ENCODE measurements around the gene HSD17B14. TPM values are rescaled to one million over a fixed set of nuclear protein-coding genes. Genes with fewer than 3 reads are reported as not detected.

HSD17B14 gene
- total and polyA plus RNA-seq, 9 of the 15 experiments (the other 6 are each of a cell fraction or from before 2014, with no cell fraction given), result 0.16 TPM; not detected in 8

DNA sequence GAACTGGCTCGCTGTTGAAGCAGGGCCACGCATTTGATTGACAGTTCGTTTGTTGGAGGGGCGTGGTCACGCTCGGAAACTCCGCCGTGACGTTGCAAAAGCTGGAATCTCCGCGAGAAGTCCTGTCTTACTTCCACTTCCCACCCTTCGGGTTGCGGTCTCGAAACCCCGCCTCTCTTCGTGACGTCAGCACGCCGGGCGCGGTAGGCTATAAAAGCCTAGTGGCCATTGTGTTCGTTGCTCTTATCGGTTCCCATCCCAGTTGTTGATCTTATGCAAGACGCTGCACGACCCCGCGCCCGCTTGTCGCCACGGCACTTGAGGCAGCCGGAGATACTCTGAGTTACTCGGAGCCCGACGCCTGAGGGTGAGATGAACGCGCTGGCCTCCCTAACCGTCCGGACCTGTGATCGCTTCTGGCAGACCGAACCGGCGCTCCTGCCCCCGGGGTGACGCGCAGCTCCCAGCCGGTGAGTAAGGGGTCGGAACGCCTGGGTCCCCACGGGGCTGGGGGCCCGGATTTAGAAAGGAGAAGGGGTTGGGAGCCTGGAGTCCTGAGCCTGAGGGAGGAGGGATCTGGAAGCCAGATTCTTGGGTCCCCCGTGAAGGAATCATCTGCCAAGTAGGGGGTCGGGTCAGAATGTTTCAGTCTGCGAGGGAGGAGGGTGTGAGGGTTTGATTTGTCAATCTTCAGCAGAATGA lies 36.0 kb upstream of the HSD17B14 start, which contains the start of gene PPP1R15A (continued):
- TF ChIP-seq, protein P1, sequence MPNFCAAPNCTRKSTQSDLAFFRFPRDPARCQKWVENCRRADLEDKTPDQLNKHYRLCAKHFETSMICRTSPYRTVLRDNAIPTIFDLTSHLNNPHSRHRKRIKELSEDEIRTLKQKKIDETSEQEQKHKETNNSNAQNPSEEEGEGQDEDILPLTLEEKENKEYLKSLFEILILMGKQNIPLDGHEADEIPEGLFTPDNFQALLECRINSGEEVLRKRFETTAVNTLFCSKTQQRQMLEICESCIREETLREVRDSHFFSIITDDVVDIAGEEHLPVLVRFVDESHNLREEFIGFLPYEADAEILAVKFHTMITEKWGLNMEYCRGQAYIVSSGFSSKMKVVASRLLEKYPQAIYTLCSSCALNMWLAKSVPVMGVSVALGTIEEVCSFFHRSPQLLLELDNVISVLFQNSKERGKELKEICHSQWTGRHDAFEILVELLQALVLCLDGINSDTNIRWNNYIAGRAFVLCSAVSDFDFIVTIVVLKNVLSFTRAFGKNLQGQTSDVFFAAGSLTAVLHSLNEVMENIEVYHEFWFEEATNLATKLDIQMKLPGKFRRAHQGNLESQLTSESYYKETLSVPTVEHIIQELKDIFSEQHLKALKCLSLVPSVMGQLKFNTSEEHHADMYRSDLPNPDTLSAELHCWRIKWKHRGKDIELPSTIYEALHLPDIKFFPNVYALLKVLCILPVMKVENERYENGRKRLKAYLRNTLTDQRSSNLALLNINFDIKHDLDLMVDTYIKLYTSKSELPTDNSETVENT (CRISPR knock-in tag; IDR thresholded peaks at IDR 0.05), result peak; percentile 89
- TF ChIP-seq SMAD3 (CRISPR knock-in tag; conservative IDR thresholded peaks at IDR 0.05) (no peak), PRMT5 (CRISPR knock-in tag; IDR thresholded peaks at IDR 0.05) (no peak), ZNF436 (CRISPR knock-in tag; IDR thresholded peaks at IDR 0.05) (no peak), DMBX1 (CRISPR knock-in tag; IDR thresholded peaks at IDR 0.05; ENCODE audit: borderline replicate concordance) (peak; percentile 31; the same call in 1 of the 2 replicates), POLR2AphosphoS5 (IDR thresholded peaks at IDR 0.05; ENCODE audit: control insufficient read depth, insufficient read depth, low read depth, low read length) (peak; percentile 99), ZBTB8A (IDR thresholded peaks at IDR 0.05; ENCODE audit: partially characterized antibody) (no peak), CSDE1 (IDR thresholded peaks at IDR 0.05) (peak in 1 of 2 experiments; percentile 82; a peak in 2 of 4 replicates), CAMTA2 (CRISPR knock-in tag; conservative IDR thresholded peaks at IDR 0.05) (no peak), SPI1 (IDR thresholded peaks at IDR 0.05; ENCODE audit: borderline replicate concordance, low read depth, low read length) (peak; percentile 88), ZZZ3 (IDR thresholded peaks at IDR 0.05) (no peak), MCM3 (IDR thresholded peaks at IDR 0.05) (no peak), PURB (CRISPR knock-in tag; IDR thresholded peaks at IDR 0.05; ENCODE audit: low read depth) (no peak), PTTG1 (tag; IDR thresholded peaks at IDR 0.05; ENCODE audit: low read depth) (no peak), NFIC (IDR thresholded peaks at IDR 0.05) (peak; percentile 67)
- TF ChIP-seq, protein P2, sequence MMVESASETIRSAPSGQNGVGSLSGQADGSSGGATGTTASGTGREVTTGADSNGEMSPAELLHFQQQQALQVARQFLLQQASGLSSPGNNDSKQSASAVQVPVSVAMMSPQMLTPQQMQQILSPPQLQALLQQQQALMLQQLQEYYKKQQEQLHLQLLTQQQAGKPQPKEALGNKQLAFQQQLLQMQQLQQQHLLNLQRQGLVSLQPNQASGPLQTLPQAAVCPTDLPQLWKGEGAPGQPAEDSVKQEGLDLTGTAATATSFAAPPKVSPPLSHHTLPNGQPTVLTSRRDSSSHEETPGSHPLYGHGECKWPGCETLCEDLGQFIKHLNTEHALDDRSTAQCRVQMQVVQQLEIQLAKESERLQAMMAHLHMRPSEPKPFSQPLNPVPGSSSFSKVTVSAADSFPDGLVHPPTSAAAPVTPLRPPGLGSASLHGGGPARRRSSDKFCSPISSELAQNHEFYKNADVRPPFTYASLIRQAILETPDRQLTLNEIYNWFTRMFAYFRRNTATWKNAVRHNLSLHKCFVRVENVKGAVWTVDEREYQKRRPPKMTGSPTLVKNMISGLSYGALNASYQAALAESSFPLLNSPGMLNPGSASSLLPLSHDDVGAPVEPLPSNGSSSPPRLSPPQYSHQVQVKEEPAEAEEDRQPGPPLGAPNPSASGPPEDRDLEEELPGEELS (CRISPR knock-in tag; IDR thresholded peaks at IDR 0.05; ENCODE audit: borderline replicate concordance), result peak; percentile 93

Data from K562 (cell line).